WTC11 (cell line): Measurements from ENCODE around the gene OMA1. TPM values are rescaled to one million over a fixed set of nuclear protein-coding genes. Genes with fewer than 3 reads are reported as not detected.
A peak's percentile ranks its signal among the peaks of the same experiment; 100 is the strongest.

Experiments
- ESRRA ChIP-seq: sonication (generic); formaldehyde crosslinking; IDR thresholded peaks from 2 replicates; pipeline ENCODE4 v1.8.1; 2022; ENCODE audit warnings: mild to moderate bottlenecking, missing genetic modification reagents, borderline replicate concordance
- FOXJ3 ChIP-seq: sonication (generic); formaldehyde crosslinking; IDR thresholded peaks from 2 replicates; pipeline ENCODE4 v1.9.0; 2021; ENCODE audit warnings: missing genetic modification reagents, mild to moderate bottlenecking, borderline replicate concordance
- HMGA2 ChIP-seq: fragments of 250-450 bp; sonication (Bioruptor Pico); IDR thresholded peaks from 2 replicates; pipeline ENCODE4 v1.4.0; 2021; ENCODE audit warnings: mild to moderate bottlenecking, moderate library complexity
- IRF1 ChIP-seq: sonication (generic); formaldehyde crosslinking; IDR thresholded peaks from 2 replicates; pipeline ENCODE4 v1.8.0; 2023; ENCODE audit warnings: missing genetic modification reagents
- KAT7 ChIP-seq: sonication (generic); formaldehyde crosslinking; IDR thresholded peaks from 2 replicates; pipeline ENCODE4 v1.8.1; 2023; ENCODE audit warnings: missing genetic modification reagents, mild to moderate bottlenecking, borderline replicate concordance
- MAX ChIP-seq: sonication (generic); formaldehyde crosslinking; IDR thresholded peaks from 2 replicates; pipeline ENCODE4 v1.8.0; 2022; ENCODE audit warnings: mild to moderate bottlenecking, missing genetic modification reagents
- MLX ChIP-seq: sonication (generic); formaldehyde crosslinking; IDR thresholded peaks from 2 replicates; pipeline ENCODE4 v1.8.1; 2023; ENCODE audit warnings: mild to moderate bottlenecking, missing genetic modification reagents, moderate library complexity
- MXD4 ChIP-seq: fragments of 250-450 bp; sonication (Bioruptor Pico); IDR thresholded peaks from 2 replicates; pipeline ENCODE4 v1.8.0; 2021; ENCODE audit warnings: mild to moderate bottlenecking, moderate library complexity, borderline replicate concordance
- NFATC4 ChIP-seq: fragments of 250-450 bp; sonication (Bioruptor Pico); IDR thresholded peaks from 2 replicates; pipeline ENCODE4 v1.9.0; 2021; ENCODE audit warnings: mild to moderate bottlenecking
- NFE2L1 ChIP-seq: sonication (generic); formaldehyde crosslinking; IDR thresholded peaks from 2 replicates; pipeline ENCODE4 v1.8.1; 2023; ENCODE audit warnings: missing genetic modification reagents
- NR1H2 ChIP-seq: sonication (generic); formaldehyde crosslinking; IDR thresholded peaks from 2 replicates; pipeline ENCODE4 v1.9.0; 2021; ENCODE audit warnings: mild to moderate bottlenecking, moderate library complexity, missing genetic modification reagents
- OVOL2 ChIP-seq: fragments of 250-450 bp; sonication (Bioruptor Pico); IDR thresholded peaks from 2 replicates; pipeline ENCODE4 v1.9.0; 2021; ENCODE audit warnings: mild to moderate bottlenecking, borderline replicate concordance
- PRDM15 ChIP-seq: sonication (generic); formaldehyde crosslinking; IDR thresholded peaks from 2 replicates; pipeline ENCODE4 v1.8.0; 2022; ENCODE audit warnings: missing genetic modification reagents
- PRRX2 ChIP-seq: fragments of 250-450 bp; sonication (Bioruptor Pico); IDR thresholded peaks from 2 replicates; pipeline ENCODE4 v1.8.0; 2021; ENCODE audit warnings: mild to moderate bottlenecking
- SMAD3 ChIP-seq: sonication (generic); formaldehyde crosslinking; IDR thresholded peaks from 2 replicates; pipeline ENCODE4 v1.8.0; 2022; ENCODE audit warnings: missing genetic modification reagents, mild to moderate bottlenecking, borderline replicate concordance
- SP1 ChIP-seq: sonication (generic); formaldehyde crosslinking; conservative IDR thresholded peaks from 2 replicates; pipeline ENCODE4 v1.8.1; 2022; ENCODE audit warnings: missing genetic modification reagents
- STAT6 ChIP-seq: sonication (generic); formaldehyde crosslinking; conservative IDR thresholded peaks from 2 replicates; pipeline ENCODE4 v1.8.1; 2023; ENCODE audit warnings: mild to moderate bottlenecking, low read depth, missing genetic modification reagents, moderate library complexity
- USF2 ChIP-seq: sonication (generic); formaldehyde crosslinking; IDR thresholded peaks from 2 replicates; pipeline ENCODE4 v1.8.1; 2023; ENCODE audit warnings: mild to moderate bottlenecking, missing genetic modification reagents, moderate library complexity
- ZBTB21 ChIP-seq: sonication (generic); formaldehyde crosslinking; IDR thresholded peaks from 2 replicates; pipeline ENCODE4 v1.8.1; 2023; ENCODE audit warnings: mild to moderate bottlenecking, missing genetic modification reagents, borderline replicate concordance
- ZNF138 ChIP-seq: sonication (generic); formaldehyde crosslinking; conservative IDR thresholded peaks from 2 replicates; pipeline ENCODE4 v1.8.1; 2022; ENCODE audit warnings: mild to moderate bottlenecking, moderate library complexity, missing genetic modification reagents
- ZNF317 ChIP-seq: sonication (generic); formaldehyde crosslinking; IDR thresholded peaks from 2 replicates; pipeline ENCODE4 v1.8.1; 2023; ENCODE audit warnings: low read depth, mild to moderate bottlenecking, moderate library complexity, missing genetic modification reagents, borderline replicate concordance
- ZNF423 ChIP-seq: fragments of 250-450 bp; sonication (Bioruptor Pico); IDR thresholded peaks from 2 replicates; pipeline ENCODE4 v2.1.2; 2022; ENCODE audit warnings: mild to moderate bottlenecking, moderate library complexity
- ZNF671 ChIP-seq: fragments of 250-450 bp; sonication (Bioruptor Pico); IDR thresholded peaks from 2 replicates; pipeline ENCODE4 v1.8.0; 2021; ENCODE audit warnings: mild to moderate bottlenecking
- total RNA-seq: library from RNA; stranded (reverse); gene quantifications from 3 replicates; pipeline ENCODE4 v1.2.3, GENCODE V29; 2021
- TF ChIP-seq, protein P1 (sequence below): sonication (generic); formaldehyde crosslinking; IDR thresholded peaks from 2 replicates; pipeline ENCODE4 v1.8.1; 2022; ENCODE audit warnings: low read depth, missing genetic modification reagents, borderline replicate concordance
- TF ChIP-seq, protein P2 (sequence below): sonication (generic); formaldehyde crosslinking; IDR thresholded peaks from 2 replicates; pipeline ENCODE4 v1.8.1; 2023; ENCODE audit warnings: mild to moderate bottlenecking, missing genetic modification reagents
- TF ChIP-seq, protein P3 (sequence below): fragments of 250-450 bp; sonication (Bioruptor Pico); IDR thresholded peaks from 2 replicates; pipeline ENCODE4 v1.9.0; 2021; ENCODE audit warnings: mild to moderate bottlenecking

The OMA1 gene
- total RNA-seq, 1 experiment from 2014 or later, result 10.5 TPM

- TF ChIP-seq KAT7 (CRISPR knock-in tag) (no peak), STAT6 (no peak), ZNF317 (no peak), ZBTB21 (CRISPR knock-in tag) (0 out of 2 replicates have a peak, but pooled peaks have one; percentile 16), MLX (CRISPR knock-in tag) (no peak), ZNF671 (CRISPR knock-in tag) (no peak), PRDM15 (CRISPR knock-in tag) (no peak), MXD4 (CRISPR knock-in tag) (no peak), ZNF423 (no peak), ESRRA (CRISPR knock-in tag) (no peak), MAX (0 out of 2 replicates have a peak, but pooled peaks have one; percentile 27), SMAD3 (CRISPR knock-in tag) (no peak), HMGA2 (CRISPR knock-in tag) (no peak), PRRX2 (CRISPR knock-in tag) (no peak), NFATC4 (CRISPR knock-in tag) (no peak), FOXJ3 (CRISPR knock-in tag) (no peak), IRF1 (CRISPR knock-in tag) (no peak), USF2 (peak; percentile 92), NR1H2 (CRISPR knock-in tag) (no peak), SP1 (CRISPR knock-in tag) (no peak), ZNF138 (CRISPR knock-in tag) (0 out of 2 replicates have a peak, but pooled peaks have one; percentile 45), NFE2L1 (no peak), OVOL2 (no peak)
- TF ChIP-seq, protein P1, sequence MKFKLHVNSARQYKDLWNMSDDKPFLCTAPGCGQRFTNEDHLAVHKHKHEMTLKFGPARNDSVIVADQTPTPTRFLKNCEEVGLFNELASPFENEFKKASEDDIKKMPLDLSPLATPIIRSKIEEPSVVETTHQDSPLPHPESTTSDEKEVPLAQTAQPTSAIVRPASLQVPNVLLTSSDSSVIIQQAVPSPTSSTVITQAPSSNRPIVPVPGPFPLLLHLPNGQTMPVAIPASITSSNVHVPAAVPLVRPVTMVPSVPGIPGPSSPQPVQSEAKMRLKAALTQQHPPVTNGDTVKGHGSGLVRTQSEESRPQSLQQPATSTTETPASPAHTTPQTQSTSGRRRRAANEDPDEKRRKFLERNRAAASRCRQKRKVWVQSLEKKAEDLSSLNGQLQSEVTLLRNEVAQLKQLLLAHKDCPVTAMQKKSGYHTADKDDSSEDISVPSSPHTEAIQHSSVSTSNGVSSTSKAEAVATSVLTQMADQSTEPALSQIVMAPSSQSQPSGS (CRISPR knock-in tag), result no peak
- TF ChIP-seq, protein P2, sequence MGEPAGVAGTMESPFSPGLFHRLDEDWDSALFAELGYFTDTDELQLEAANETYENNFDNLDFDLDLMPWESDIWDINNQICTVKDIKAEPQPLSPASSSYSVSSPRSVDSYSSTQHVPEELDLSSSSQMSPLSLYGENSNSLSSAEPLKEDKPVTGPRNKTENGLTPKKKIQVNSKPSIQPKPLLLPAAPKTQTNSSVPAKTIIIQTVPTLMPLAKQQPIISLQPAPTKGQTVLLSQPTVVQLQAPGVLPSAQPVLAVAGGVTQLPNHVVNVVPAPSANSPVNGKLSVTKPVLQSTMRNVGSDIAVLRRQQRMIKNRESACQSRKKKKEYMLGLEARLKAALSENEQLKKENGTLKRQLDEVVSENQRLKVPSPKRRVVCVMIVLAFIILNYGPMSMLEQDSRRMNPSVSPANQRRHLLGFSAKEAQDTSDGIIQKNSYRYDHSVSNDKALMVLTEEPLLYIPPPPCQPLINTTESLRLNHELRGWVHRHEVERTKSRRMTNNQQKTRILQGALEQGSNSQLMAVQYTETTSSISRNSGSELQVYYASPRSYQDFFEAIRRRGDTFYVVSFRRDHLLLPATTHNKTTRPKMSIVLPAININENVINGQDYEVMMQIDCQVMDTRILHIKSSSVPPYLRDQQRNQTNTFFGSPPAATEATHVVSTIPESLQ (CRISPR knock-in tag), result no peak
- TF ChIP-seq, protein P3, sequence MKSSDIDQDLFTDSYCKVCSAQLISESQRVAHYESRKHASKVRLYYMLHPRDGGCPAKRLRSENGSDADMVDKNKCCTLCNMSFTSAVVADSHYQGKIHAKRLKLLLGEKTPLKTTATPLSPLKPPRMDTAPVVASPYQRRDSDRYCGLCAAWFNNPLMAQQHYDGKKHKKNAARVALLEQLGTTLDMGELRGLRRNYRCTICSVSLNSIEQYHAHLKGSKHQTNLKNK (CRISPR knock-in tag), result no peak
Measured at GRCh38 chr1:58432851-58433668, 113.5 kb downstream of the OMA1 start (continued).
